OCI-LY7 (cell line): ENCODE data around the gene PKD1L1. TPM values are rescaled to one million over a fixed set of nuclear protein-coding genes. Genes with fewer than 3 reads are reported as not detected.

Source experiments
- BruUV-seq: library from RNA; stranded (reverse); fragments of 400-500 nt; replicated peaks from 2 replicates; lab custom pipeline; 2021; lab: Mats Ljungman, UMichigan
- CTCF ChIA-PET: fragments of 300-600 bp; sonication (Branson Sonifier 250); formaldehyde crosslinking; loops from one replicate; lab custom pipeline; 2022; ENCODE audit warnings: antibody characterized with exemption; ENCODE audit not compliant: unreplicated experiment; lab: Charles Lee
- POLR2A ChIA-PET: fragments of 300-600 bp; sonication (Branson Sonifier 250); formaldehyde crosslinking; loops from one replicate; lab custom pipeline; 2022; ENCODE audit warnings: antibody characterized with exemption; lab: Charles Lee
- DNase-seq: peaks from one replicate; pipeline ENCODE4 v3.0.0-alpha.2; 2015; ENCODE audit warnings: low spot score
- H2AFZ ChIP-seq: fragments of 200-600 bp; sonication (generic), shearing (Covaris generic); 2 replicates; pipeline ENCODE4 v1.6.1; 2014; ENCODE audit warnings: mild to moderate bottlenecking, antibody characterized with exemption, low read length, moderate library complexity
- H3K27ac ChIP-seq: fragments of 200-600 bp; sonication (generic); 2 replicates; pipeline ENCODE4 v1.5.1; 2014; ENCODE audit warnings: mixed run types, low read depth, mild to moderate bottlenecking, moderate library complexity, low read length, inconsistent platforms; ENCODE audit not compliant: poor library complexity, severe bottlenecking
- H3K36me3 ChIP-seq: fragments of 200-600 bp; sonication (generic); 2 replicates; pipeline ENCODE4 v1.6.1; 2014; ENCODE audit warnings: mild to moderate bottlenecking, antibody characterized with exemption, low read length, moderate library complexity, mixed read lengths; ENCODE audit not compliant: insufficient read depth
- H3K4me1 ChIP-seq: fragments of 200-600 bp; sonication (generic); 2 replicates; pipeline ENCODE4 v1.5.1; 2014; ENCODE audit warnings: mild to moderate bottlenecking, low read length; ENCODE audit not compliant: insufficient read depth, poor library complexity, severe bottlenecking
- H3K4me2 ChIP-seq: fragments of 200-600 bp; sonication (generic); 2 replicates; pipeline ENCODE4 v1.6.1; 2014; ENCODE audit warnings: mild to moderate bottlenecking, low read length
- H3K4me3 ChIP-seq: fragments of 200-600 bp; sonication (generic); 2 replicates; pipeline ENCODE4 v1.5.1; 2014; ENCODE audit warnings: mild to moderate bottlenecking, low read depth, low read length; ENCODE audit not compliant: poor library complexity, severe bottlenecking
- H3K79me2 ChIP-seq: fragments of 200-600 bp; sonication (generic); 2 replicates; pipeline ENCODE4 v1.6.1; 2016; ENCODE audit warnings: low read depth, mild to moderate bottlenecking, low read length, moderate library complexity, mixed read lengths; ENCODE audit not compliant: insufficient read depth
- H3K9me2 ChIP-seq: fragments of 200-600 bp; sonication (generic); 2 replicates; pipeline ENCODE4 v1.6.1; 2016; ENCODE audit warnings: mild to moderate bottlenecking, low read length, mixed read lengths; ENCODE audit not compliant: insufficient read depth
- H3K9me3 ChIP-seq: fragments of 200-600 bp; sonication (generic); 2 replicates; pipeline ENCODE4 v1.6.1; 2014; ENCODE audit warnings: mild to moderate bottlenecking, mixed run types, low read length, mixed read lengths
- H4K20me1 ChIP-seq: fragments of 200-600 bp; sonication (generic); 2 replicates; pipeline ENCODE4 v1.6.1; 2014; ENCODE audit warnings: mild to moderate bottlenecking, antibody characterized with exemption, low read length, moderate library complexity, mixed read lengths; ENCODE audit not compliant: insufficient read depth
- CTCF ChIP-seq: fragments of 200-600 bp; sonication (generic); conservative IDR thresholded peaks from 2 replicates; pipeline ENCODE4 v1.5.1; 2014; ENCODE audit warnings: mild to moderate bottlenecking, antibody characterized with exemption, low read length, moderate library complexity, mixed read lengths
- EZH2phosphoT487 ChIP-seq: fragments of 200-600 bp; sonication (generic); IDR thresholded peaks from 2 replicates; pipeline ENCODE4 v1.6.1; 2018; ENCODE audit warnings: low read depth, borderline replicate concordance, mild to moderate bottlenecking, mixed run types, antibody characterized with exemption, low read length, moderate library complexity, mixed read lengths
- intact Hi-C: fragments of 100-400 bp; cut with micrococcal nuclease; formaldehyde crosslinking; loops from one replicate; pipeline ENCODE4 v1.10.0; 2022; ENCODE audit not compliant: unreplicated experiment
- total RNA-seq, 2 experiments: library from RNA; depleted of rRNA in 1 of 2; stranded (reverse); fragments of >200 nt in 1 of 2; shearing (Covaris generic) in 1 of 2; gene quantifications; 2 replicates each; pipeline ENCODE4 v1.2.3, GENCODE V29; 2014 to 2022

PKD1L1 gene
- total RNA-seq, 2 experiments from 2014 or later: 0.19 to 0.63 TPM

- no peak overlapping the region for H3K4me2 ChIP-seq
- no peak overlapping the region for H3K4me3 ChIP-seq
- H3K9me3 ChIP-seq: no peaks in the 10 kb centered on the region
- no peak for TF ChIP-seq EZH2phosphoT487
- no peaks in the 10 kb centered on the region for H3K79me2 ChIP-seq
- BruUV-seq: no TSS peak
- intact Hi-C loops: no loop called here
- no peak overlapping the region for H2AFZ ChIP-seq
- no peaks in the 10 kb centered on the region for H4K20me1 ChIP-seq
- no peak overlapping the region for H3K27ac ChIP-seq
- CTCF ChIA-PET: interaction anchor here (0.6 kb wide), 1 partner anchor 12 kb away, joined by 3 read pairs; no protein-coding TSS in a partner anchor
- peaks cover 11% of the 10 kb centered on the region for H3K4me1 ChIP-seq
- no peaks in the 10 kb centered on the region for H3K9me2 ChIP-seq
- no peaks in the 10 kb centered on the region for H3K36me3 ChIP-seq
- DNase-seq: no peak
- POLR2A ChIA-PET: no interaction called here
Measured at GRCh38 chr7:47806701-47807103, 141.6 kb downstream of the PKD1L1 start.

GRCh38 chr7:47804767-47805545 is 143.3 kb downstream of the PKD1L1 start:
- BruUV-seq: no TSS peak
- H3K9me3 ChIP-seq: no peaks in the 10 kb centered on the region
- no peaks in the 10 kb centered on the region for H3K36me3 ChIP-seq
- ChIA-PET CTCF (interaction anchor here (1.2 kb wide), 1 partner anchor 539 kb away, joined by 6 read pairs; no protein-coding TSS in a partner anchor), POLR2A (interaction anchor here (0.6 to 1.6 kb wide), 4 partner anchors 10 to 224 kb away, joined by 3 to 4 read pairs (median 4); no protein-coding TSS in a partner anchor)
- H3K79me2 ChIP-seq: no peaks in the 10 kb centered on the region
- intact Hi-C loops: no loop called here
- no peak for DNase-seq
- H3K4me3 ChIP-seq: no peak overlapping the region
- H3K4me2 ChIP-seq: no peak overlapping the region
- H2AFZ ChIP-seq: no peak overlapping the region
- H3K27ac ChIP-seq: no peak overlapping the region
- TF ChIP-seq EZH2phosphoT487: no peak
- no peak for TF ChIP-seq CTCF
- peaks cover 11% of the 10 kb centered on the region for H3K4me1 ChIP-seq
- H4K20me1 ChIP-seq: no peaks in the 10 kb centered on the region
- H3K9me2 ChIP-seq: no peaks in the 10 kb centered on the region

- TF ChIP-seq EZH2phosphoT487 (no peak), CTCF (no peak)
- no peaks in the 10 kb centered on the region for H3K36me3 ChIP-seq
- no TSS peak for BruUV-seq
- H3K4me2 ChIP-seq: no peak overlapping the region
- intact Hi-C loops: no loop called here
- H3K27ac ChIP-seq: no peak overlapping the region
- no peak overlapping the region for H2AFZ ChIP-seq
- H3K4me1 ChIP-seq: peaks cover 11% of the 10 kb centered on the region
- H3K9me2 ChIP-seq: no peaks in the 10 kb centered on the region
- H3K79me2 ChIP-seq: no peaks in the 10 kb centered on the region
- H3K9me3 ChIP-seq: no peaks in the 10 kb centered on the region
- H4K20me1 ChIP-seq: no peaks in the 10 kb centered on the region
- DNase-seq: no peak
- ChIA-PET CTCF (no interaction called here), POLR2A (no interaction called here)
- H3K4me3 ChIP-seq: no peak overlapping the region
Measured at GRCh38 chr7:47803846-47804245, 144.4 kb downstream of the PKD1L1 start.
